Measurements from ENCODE around the gene RAP1A. TPM values are rescaled to one million over a fixed set of nuclear protein-coding genes. Genes with fewer than 3 reads are reported as not detected.

Gene RAP1A
- 43.9 TPM for total RNA-seq (2013)
- polyA plus RNA-seq, result 10 to 100 TPM; 41.2 to 79.1 (median 75.3) TPM
- 6.4 and 10.8 TPM in 2 replicates for polyA minus RNA-seq
- total RNA-seq, result 36.2 to 187 (median 71.8) reads per million in 11 experiments

DNA sequence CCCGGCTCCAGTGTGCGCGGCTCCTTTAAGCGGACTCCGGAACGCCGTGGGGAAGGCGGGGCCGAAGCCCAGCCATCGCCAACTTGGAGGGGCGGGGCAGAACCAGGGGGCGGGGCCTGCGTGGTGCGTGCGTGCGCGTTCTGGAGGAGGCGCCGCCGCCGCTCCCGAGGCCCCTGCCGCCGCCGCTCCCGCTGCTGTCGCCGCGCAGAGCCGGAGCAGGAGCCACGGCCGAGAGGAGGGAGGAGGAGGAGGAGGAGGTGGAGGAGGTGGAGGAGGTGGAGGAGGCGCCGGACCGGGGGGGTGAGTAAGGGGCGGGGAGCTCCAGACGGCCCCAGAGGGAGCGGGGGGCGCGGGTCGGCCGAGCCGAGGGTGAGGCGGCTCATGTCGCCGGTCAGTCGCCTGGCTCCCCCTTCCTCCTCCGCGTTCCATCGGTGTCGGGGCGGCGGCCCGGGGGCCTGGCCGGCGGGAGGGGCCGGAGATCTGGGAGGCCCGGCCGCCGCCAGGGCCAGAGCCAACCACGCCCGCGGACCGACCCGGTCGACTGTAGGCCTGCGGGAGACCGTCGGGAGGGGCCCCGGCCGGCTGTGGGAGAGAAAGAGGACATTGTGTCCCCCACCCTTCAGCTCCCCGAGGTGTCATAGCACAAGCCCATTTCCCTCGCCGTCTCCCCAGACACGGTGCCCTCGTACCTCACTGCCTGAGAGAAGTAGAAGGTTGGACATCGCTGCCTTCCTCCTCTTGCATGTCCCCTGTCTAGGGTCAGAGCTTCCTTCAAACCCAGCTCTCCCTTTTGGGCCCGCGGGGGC lies at the start of gene RAP1A:
Gene RAP1A, plus strand, starts transcription at position 155 of the 806 bp plus-strand sequence. CDS start 71,572 bp downstream, outside the sequence.
- Histone ChIP-seq H3K36me3 (replicated peaks in 1 of 2; ENCODE audit: control insufficient read depth in 1 of 2, insufficient read depth in 2 of 2, low read length in 2 of 2) (no peaks in the 10 kb centered on the region), H4K20me1 (ENCODE audit: insufficient read depth, low read length) (peaks cover 43% of the 10 kb centered on the region), H3K27ac (ENCODE audit: low read depth in 1 of 2, low read length in 2 of 2) (peak within 1 kb of the TSS; percentile 86 to 89), H3K4me3 (replicated peaks in 1 of 3; ENCODE audit: low read depth in 2 of 3, low read length in 3 of 3) (peak within 1 kb of the TSS; percentile 65 to 89 (median 79)), H3K9ac (ENCODE audit: insufficient read depth, low read length, poor library complexity, severe bottlenecking) (peak within 1 kb of the TSS; percentile 92), H3K9me3 (replicated peaks in 1 of 2; ENCODE audit: control insufficient read depth in 1 of 2, insufficient read depth in 1 of 2, low read length in 2 of 2) (no peaks in the 10 kb centered on the region), H3K27me3 (ENCODE audit: control insufficient read depth in 2 of 2, insufficient read depth in 2 of 2, low read length in 2 of 2) (no peaks in the 10 kb centered on the region), H3K79me2 (ENCODE audit: insufficient read depth, low read length) (peaks cover 55% of the 10 kb centered on the region), H2AFZ (ENCODE audit: insufficient read depth, low read depth, low read length, poor library complexity, severe bottlenecking) (peak within 1 kb of the TSS; percentile 77), H3K4me1 (ENCODE audit: control insufficient read depth in 1 of 2, insufficient read depth in 2 of 2, low read length in 2 of 2) (peaks cover 58 to 70% of the 10 kb centered on the region in 2 donors), H3K4me2 (replicated peaks; ENCODE audit: extremely low read depth, low read length, poor library complexity, severe bottlenecking) (peak within 1 kb of the TSS; percentile 90)
- H3K9me3 Mint-ChIP-seq, result no peaks in the 10 kb centered on the region
- H3K27me3 Mint-ChIP-seq (ENCODE audit: low read depth in 3 of 3), result no peaks in the 10 kb centered on the region
- TF ChIP-seq, protein P1, sequence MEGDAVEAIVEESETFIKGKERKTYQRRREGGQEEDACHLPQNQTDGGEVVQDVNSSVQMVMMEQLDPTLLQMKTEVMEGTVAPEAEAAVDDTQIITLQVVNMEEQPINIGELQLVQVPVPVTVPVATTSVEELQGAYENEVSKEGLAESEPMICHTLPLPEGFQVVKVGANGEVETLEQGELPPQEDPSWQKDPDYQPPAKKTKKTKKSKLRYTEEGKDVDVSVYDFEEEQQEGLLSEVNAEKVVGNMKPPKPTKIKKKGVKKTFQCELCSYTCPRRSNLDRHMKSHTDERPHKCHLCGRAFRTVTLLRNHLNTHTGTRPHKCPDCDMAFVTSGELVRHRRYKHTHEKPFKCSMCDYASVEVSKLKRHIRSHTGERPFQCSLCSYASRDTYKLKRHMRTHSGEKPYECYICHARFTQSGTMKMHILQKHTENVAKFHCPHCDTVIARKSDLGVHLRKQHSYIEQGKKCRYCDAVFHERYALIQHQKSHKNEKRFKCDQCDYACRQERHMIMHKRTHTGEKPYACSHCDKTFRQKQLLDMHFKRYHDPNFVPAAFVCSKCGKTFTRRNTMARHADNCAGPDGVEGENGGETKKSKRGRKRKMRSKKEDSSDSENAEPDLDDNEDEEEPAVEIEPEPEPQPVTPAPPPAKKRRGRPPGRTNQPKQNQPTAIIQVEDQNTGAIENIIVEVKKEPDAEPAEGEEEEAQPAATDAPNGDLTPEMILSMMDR (IDR thresholded peaks at IDR 0.05), result no peak
- peak within 1 kb of the TSS; percentile 93 to 98 (median 97) for H3K27ac Mint-ChIP-seq
- intact Hi-C loops (cut with micrococcal nuclease), result loop anchor here (5.0 to 10.0 kb wide), 2 partner anchors 115 to 418 kb away; partner anchors contain the start of genes DENND2D (in 1 of the 2) and INKA2 (in 1 of the 2)
- WGBS (ENCODE audit: insufficient coverage), result under 1% methylated on average over 61 of the region's 79 CpGs
- H3K36me3 Mint-ChIP-seq, result peaks cover 10 to 21% of the 10 kb centered on the region in 2 donors
- peaks cover 72% of the 10 kb centered on the region for H3K4me1 Mint-ChIP-seq
- DNase-seq, result peak; percentile 82 to 86 (median 85)
- H3K4me3 Mint-ChIP-seq, result peak within 1 kb of the TSS; percentile 79 to 96

DNA sequence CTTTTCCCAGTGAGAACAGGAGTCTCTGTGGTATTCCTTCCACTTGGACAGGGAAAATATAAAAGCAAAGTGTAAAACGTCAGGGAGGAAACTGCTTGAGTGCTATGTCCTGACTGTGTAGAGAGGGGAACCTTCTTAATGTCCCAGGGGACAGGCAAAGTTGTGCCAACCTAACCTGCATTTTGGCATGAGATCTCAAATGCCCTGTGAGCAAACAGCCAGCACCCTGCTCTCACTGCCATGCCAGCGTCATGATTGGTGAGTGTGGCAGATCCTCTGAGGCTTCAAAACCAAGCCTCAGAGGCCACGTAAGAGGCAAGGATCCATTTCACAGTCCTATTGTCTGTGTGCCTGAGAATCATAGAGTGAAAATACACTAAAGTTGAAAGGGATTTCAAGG lies 49.7 kb upstream of the RAP1A start:
- WGBS (ENCODE audit: insufficient coverage), result 96% methylated on average over 3 of the region's 3 CpGs
- no peaks in the 10 kb centered on the region for H3K36me3 Mint-ChIP-seq
- H3K27me3 ChIP-seq (ENCODE audit: control insufficient read depth in 2 of 2, insufficient read depth in 2 of 2, low read length in 2 of 2), result no peaks in the 10 kb centered on the region
- no peaks in the 10 kb centered on the region for H3K79me2 ChIP-seq (ENCODE audit: insufficient read depth, low read length)
- H3K4me3 ChIP-seq (replicated peaks in 1 of 3; ENCODE audit: low read depth in 2 of 3, low read length in 3 of 3), result no peak overlapping the region
- H3K4me1 Mint-ChIP-seq, result no peaks in the 10 kb centered on the region
- H4K20me1 ChIP-seq (ENCODE audit: insufficient read depth, low read length), result no peaks in the 10 kb centered on the region
- H3K27ac ChIP-seq (ENCODE audit: low read depth in 1 of 2, low read length in 2 of 2), result no peak overlapping the region
- H3K4me3 Mint-ChIP-seq, result no peak overlapping the region
- H3K4me1 ChIP-seq (ENCODE audit: control insufficient read depth in 1 of 2, insufficient read depth in 2 of 2, low read length in 2 of 2), result no peaks in the 10 kb centered on the region
- no peaks in the 10 kb centered on the region for H3K36me3 ChIP-seq (replicated peaks in 1 of 2; ENCODE audit: control insufficient read depth in 1 of 2, insufficient read depth in 2 of 2, low read length in 2 of 2)
- no peak overlapping the region for H3K27ac Mint-ChIP-seq
- H3K9me3 Mint-ChIP-seq, result peaks cover 0 to 2% (median 0%) of the 10 kb centered on the region in 7 donors
- no peak for DNase-seq
- no peak overlapping the region for H3K4me2 ChIP-seq (replicated peaks; ENCODE audit: extremely low read depth, low read length, poor library complexity, severe bottlenecking)
- H3K9me3 ChIP-seq (replicated peaks in 1 of 2; ENCODE audit: control insufficient read depth in 1 of 2, insufficient read depth in 1 of 2, low read length in 2 of 2), result no peaks in the 10 kb centered on the region
- no peak overlapping the region for H3K9ac ChIP-seq (ENCODE audit: insufficient read depth, low read length, poor library complexity, severe bottlenecking)
- peaks cover 0 to 1% (median 0%) of the 10 kb centered on the region in 3 donors for H3K27me3 Mint-ChIP-seq (ENCODE audit: low read depth in 3 of 3)
- intact Hi-C loops (cut with micrococcal nuclease), result no loop called here
- no peak overlapping the region for H2AFZ ChIP-seq (ENCODE audit: insufficient read depth, low read depth, low read length, poor library complexity, severe bottlenecking)
- TF ChIP-seq, protein P1 (IDR thresholded peaks at IDR 0.05), result no peak

Measured in CD14-positive monocyte (primary cell).